ENCODE measurements around the gene MACROD1.

MACROD1 gene

DNA sequence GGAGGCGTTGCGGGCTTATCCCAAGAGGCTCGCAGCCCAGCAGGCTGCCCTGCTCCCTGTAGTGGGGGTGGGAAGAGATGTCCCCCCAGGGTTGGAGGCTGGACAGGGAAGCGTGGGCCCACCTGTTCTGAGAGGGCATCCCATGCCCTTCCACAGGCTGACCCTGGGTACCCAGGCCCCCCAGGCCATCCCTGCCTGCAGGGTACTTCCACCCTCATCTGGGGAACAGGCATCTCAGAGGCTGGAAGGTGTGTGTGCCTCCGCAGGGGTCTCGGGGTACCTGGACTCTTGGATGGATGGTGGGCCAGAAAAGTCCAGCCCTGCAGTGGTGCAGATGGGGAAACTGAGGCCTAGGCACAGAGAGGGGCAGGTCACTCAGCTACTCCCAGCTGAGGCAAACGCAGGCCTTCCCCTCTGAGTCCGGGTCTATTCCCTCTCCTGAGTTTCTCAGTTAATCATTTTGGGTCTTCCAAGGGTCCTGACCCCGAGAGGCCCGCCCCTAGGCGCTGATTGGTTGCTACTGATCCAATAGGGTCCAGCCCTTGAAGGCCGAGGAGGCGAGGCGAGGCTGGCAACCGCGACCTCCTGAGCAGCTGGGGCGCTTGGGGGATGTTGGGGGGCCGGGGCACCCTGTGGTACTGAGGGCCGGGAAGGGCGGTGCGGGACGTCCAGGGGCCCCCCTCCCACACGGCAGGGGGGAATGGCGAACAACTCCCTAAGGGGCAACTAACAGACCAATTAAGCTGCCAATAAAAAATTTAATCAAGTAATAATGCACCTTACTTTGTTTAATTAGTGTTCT, 106.4 kb downstream of the MACROD1 start:
- peaks cover 96% of the 10 kb centered on the region for H3K27me3 ChIP-seq (ENCODE audit: control insufficient read depth, insufficient read depth, low read length)

GRCh38 chr11:64058494-64058893, 107.4 kb downstream of the MACROD1 start:
- Histone ChIP-seq H3K4me1 (ENCODE audit: control insufficient read depth, low read depth, low read length) (peaks cover 4% of the 10 kb centered on the region), H3K27me3 (ENCODE audit: control insufficient read depth, insufficient read depth, low read length) (peaks cover 91% of the 10 kb centered on the region), H3K36me3 (ENCODE audit: control insufficient read depth, low read depth, low read length) (no peaks in the 10 kb centered on the region), H3K9me3 (ENCODE audit: control insufficient read depth, low read depth, low read length) (no peaks in the 10 kb centered on the region), H3K27ac (ENCODE audit: low read length) (no peak overlapping the region), H3K4me3 (ENCODE audit: low read length) (no peak overlapping the region), H3K9ac (ENCODE audit: low read length) (no peak overlapping the region)

More for the DNA sequence above, 106.4 kb downstream of the MACROD1 start:
- Histone ChIP-seq H3K9me3 (ENCODE audit: control insufficient read depth, low read depth, low read length) (no peaks in the 10 kb centered on the region), H3K4me3 (ENCODE audit: low read length) (no peak overlapping the region), H3K27ac (ENCODE audit: low read length) (no peak overlapping the region), H3K4me1 (ENCODE audit: control insufficient read depth, low read depth, low read length) (no peaks in the 10 kb centered on the region), H3K36me3 (ENCODE audit: control insufficient read depth, low read depth, low read length) (no peaks in the 10 kb centered on the region), H3K9ac (ENCODE audit: low read length) (no peak overlapping the region)

DNA sequence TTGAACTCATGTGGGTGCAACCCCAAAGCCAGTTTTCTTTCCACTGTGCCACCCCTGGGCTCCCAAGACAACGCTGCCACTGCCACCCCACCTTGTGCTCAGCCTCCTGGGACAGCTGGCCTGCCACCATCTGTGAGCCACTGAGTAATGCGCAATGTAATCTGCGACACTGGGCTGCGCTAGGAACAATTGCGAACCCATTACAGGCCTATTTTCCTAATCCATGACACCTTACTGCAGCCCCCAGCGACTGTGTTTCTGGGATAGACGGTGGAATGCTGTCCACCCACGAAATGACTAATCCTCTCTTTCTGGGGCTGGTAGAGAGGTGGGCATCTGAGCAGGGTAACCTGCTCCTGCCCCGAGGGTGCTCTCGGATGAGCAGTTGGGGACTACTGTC, 108.0 kb downstream of the MACROD1 start:
- H3K36me3 ChIP-seq (ENCODE audit: control insufficient read depth, low read depth, low read length), result no peaks in the 10 kb centered on the region
- peaks cover 85% of the 10 kb centered on the region for H3K27me3 ChIP-seq (ENCODE audit: control insufficient read depth, insufficient read depth, low read length)
- H3K4me1 ChIP-seq (ENCODE audit: control insufficient read depth, low read depth, low read length), result peaks cover 10% of the 10 kb centered on the region
- no peaks in the 10 kb centered on the region for H3K9me3 ChIP-seq (ENCODE audit: control insufficient read depth, low read depth, low read length)
- no peak overlapping the region for H3K27ac ChIP-seq (ENCODE audit: low read length)
- no peak overlapping the region for H3K9ac ChIP-seq (ENCODE audit: low read length)
- H3K4me3 ChIP-seq (ENCODE audit: low read length), result no peak overlapping the region

DNA sequence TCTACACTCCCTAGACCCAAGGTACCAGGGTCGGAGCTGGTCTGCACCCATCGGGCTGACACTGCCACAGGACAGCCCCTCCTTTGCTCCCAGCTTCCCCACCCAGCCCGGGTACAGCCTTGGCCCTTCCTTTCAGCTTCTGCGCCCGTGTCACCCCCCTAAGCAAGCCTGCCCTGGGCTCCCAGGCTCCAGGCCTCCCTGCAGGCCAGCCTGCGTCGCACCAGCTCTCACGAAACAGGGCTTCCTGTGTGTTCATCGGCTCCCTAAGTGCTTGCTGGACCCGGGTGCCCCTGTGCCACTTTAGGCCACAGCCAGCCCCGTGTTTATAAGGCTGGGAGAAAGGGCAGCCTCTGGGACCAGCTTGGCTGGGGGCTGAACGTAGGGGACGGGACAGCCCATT, 109.1 kb downstream of the MACROD1 start:
- Histone ChIP-seq H3K9me3 (ENCODE audit: control insufficient read depth, low read depth, low read length) (no peaks in the 10 kb centered on the region), H3K36me3 (ENCODE audit: control insufficient read depth, low read depth, low read length) (no peaks in the 10 kb centered on the region), H3K27me3 (ENCODE audit: control insufficient read depth, insufficient read depth, low read length) (peaks cover 76% of the 10 kb centered on the region), H3K4me3 (ENCODE audit: low read length) (no peak overlapping the region), H3K4me1 (ENCODE audit: control insufficient read depth, low read depth, low read length) (peaks cover 13% of the 10 kb centered on the region), H3K27ac (ENCODE audit: low read length) (no peak overlapping the region), H3K9ac (ENCODE audit: low read length) (no peak overlapping the region)

GRCh38 chr11:64056213-64056785, 109.6 kb downstream of the MACROD1 start:
- peaks cover 13% of the 10 kb centered on the region for H3K4me1 ChIP-seq (ENCODE audit: control insufficient read depth, low read depth, low read length)
- no peak overlapping the region for H3K9ac ChIP-seq (ENCODE audit: low read length)
- H3K27me3 ChIP-seq (ENCODE audit: control insufficient read depth, insufficient read depth, low read length), result peaks cover 76% of the 10 kb centered on the region
- H3K4me3 ChIP-seq (ENCODE audit: low read length), result no peak overlapping the region
- H3K36me3 ChIP-seq (ENCODE audit: control insufficient read depth, low read depth, low read length), result no peaks in the 10 kb centered on the region
- no peak overlapping the region for H3K27ac ChIP-seq (ENCODE audit: low read length)
- no peaks in the 10 kb centered on the region for H3K9me3 ChIP-seq (ENCODE audit: control insufficient read depth, low read depth, low read length)

DNA sequence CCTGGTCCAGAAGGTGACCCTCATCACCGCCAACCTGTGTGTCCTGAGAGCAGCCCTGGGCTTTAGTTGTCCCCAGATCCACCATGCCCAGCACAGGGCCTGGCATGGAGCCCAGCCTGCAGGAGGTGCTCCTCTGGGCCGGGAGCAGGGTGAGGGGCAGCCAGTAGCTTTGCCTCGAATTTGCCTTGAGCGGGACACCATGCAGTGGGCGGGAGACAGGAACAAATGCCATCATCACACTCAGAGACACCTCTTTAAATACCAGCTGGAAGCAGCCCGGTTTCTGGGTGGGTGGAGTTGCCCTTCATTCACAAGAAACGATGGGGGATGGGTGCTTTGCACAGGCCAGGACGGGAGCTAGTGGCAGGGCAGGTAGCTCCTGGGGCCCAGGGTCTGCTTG, 110.8 kb downstream of the MACROD1 start:
- Histone ChIP-seq H3K27ac (ENCODE audit: low read length) (no peak overlapping the region), H3K4me1 (ENCODE audit: control insufficient read depth, low read depth, low read length) (peaks cover 13% of the 10 kb centered on the region), H3K9me3 (ENCODE audit: control insufficient read depth, low read depth, low read length) (no peaks in the 10 kb centered on the region), H3K9ac (ENCODE audit: low read length) (no peak overlapping the region), H3K4me3 (ENCODE audit: low read length) (no peak overlapping the region), H3K36me3 (ENCODE audit: control insufficient read depth, low read depth, low read length) (no peaks in the 10 kb centered on the region), H3K27me3 (ENCODE audit: control insufficient read depth, insufficient read depth, low read length) (peaks cover 74% of the 10 kb centered on the region)

DNA sequence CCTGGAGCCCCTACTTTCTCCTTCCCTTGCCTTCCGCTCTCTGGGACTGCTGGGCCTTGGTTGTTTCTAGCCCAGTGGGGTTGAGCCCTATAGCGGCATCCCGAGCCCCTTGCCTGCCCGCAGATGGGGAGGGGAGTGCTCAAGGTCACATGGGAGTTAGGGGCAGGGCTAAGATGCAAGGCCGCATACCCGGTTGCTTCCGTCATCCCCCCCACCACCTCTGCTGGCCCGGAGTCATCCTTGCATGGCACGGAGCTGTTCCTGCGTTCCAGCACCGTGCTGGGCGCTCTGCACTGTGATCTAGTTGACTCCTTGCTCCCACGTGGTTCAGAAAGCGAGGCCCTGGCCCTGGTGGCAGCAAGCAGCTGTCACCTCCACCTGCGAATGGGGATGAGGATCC, 112.2 kb downstream of the MACROD1 start:
- H3K27me3 ChIP-seq (ENCODE audit: control insufficient read depth, insufficient read depth, low read length), result peaks cover 65% of the 10 kb centered on the region
- no peak overlapping the region for H3K9ac ChIP-seq (ENCODE audit: low read length)
- H3K4me3 ChIP-seq (ENCODE audit: low read length), result no peak overlapping the region
- H3K27ac ChIP-seq (ENCODE audit: low read length), result no peak overlapping the region
- H3K9me3 ChIP-seq (ENCODE audit: control insufficient read depth, low read depth, low read length), result no peaks in the 10 kb centered on the region
- H3K36me3 ChIP-seq (ENCODE audit: control insufficient read depth, low read depth, low read length), result no peaks in the 10 kb centered on the region
- H3K4me1 ChIP-seq (ENCODE audit: control insufficient read depth, low read depth, low read length), result peaks cover 13% of the 10 kb centered on the region

DNA sequence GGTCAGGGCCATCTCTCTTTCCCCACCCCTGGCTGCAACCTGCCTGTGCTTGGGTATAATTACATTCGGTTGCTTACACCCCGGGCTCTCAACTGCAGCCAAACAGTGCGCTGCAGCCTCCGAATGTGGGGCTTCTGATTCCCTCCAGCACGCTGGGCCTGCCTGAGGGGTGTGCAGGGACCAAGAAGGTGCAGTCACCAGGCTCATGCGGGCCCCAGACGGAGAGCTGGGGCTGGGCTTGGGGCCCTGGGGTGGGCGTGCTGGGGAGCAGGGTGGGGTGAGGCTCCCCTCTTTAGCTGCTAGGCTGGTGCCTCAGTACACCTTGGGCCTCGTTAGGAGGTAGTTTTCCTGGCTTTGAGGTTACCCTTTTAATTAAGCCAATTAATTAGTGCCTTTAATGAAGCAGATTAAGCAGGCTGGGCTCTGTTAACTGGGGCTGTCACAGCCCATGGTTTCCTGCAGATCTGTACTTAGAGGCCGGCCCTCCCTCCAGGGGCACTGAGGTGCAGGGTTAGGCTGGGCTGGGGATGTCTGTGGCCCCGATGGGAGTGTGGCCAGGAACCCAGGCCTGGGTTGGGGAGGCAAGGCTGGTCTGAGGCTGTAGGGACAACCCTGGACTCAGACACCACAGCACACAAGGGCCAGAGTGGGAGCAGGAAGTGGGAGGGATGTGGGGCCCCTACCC, 112.8 kb downstream of the MACROD1 start:
- no peaks in the 10 kb centered on the region for H3K9me3 ChIP-seq (ENCODE audit: control insufficient read depth, low read depth, low read length)
- H3K27me3 ChIP-seq (ENCODE audit: control insufficient read depth, insufficient read depth, low read length), result peaks cover 64% of the 10 kb centered on the region
- no peaks in the 10 kb centered on the region for H3K36me3 ChIP-seq (ENCODE audit: control insufficient read depth, low read depth, low read length)
- H3K4me3 ChIP-seq (ENCODE audit: low read length), result no peak overlapping the region
- no peak overlapping the region for H3K9ac ChIP-seq (ENCODE audit: low read length)
- H3K4me1 ChIP-seq (ENCODE audit: control insufficient read depth, low read depth, low read length), result peaks cover 13% of the 10 kb centered on the region
- H3K27ac ChIP-seq (ENCODE audit: low read length), result no peak overlapping the region

DNA sequence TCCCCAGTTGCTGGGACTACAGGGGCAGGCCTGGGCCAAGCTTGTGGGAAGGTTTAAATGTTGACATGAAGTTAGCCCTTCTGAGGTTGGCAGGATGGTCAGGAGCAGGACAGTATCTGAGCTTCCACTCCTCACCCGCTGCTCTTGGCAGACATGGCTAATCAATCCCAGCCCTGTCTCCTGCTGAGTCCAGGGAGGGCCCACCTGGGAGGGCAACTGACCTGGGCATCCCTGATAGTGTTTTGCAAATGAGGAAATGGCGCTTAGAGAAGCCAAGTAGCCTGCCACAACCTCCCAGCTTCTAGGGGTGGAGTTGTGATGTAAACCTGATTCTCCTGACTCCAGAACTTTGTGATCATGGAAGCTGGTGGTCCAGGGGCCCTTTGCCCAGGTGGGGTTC, 113.5 kb downstream of the MACROD1 start:
- peaks cover 63% of the 10 kb centered on the region for H3K27me3 ChIP-seq (ENCODE audit: control insufficient read depth, insufficient read depth, low read length)

GRCh38 chr11:64051297-64051696, 114.6 kb downstream of the MACROD1 start:
- H3K4me3 ChIP-seq (ENCODE audit: low read length), result no peak overlapping the region
- H3K4me1 ChIP-seq (ENCODE audit: control insufficient read depth, low read depth, low read length), result peaks cover 13% of the 10 kb centered on the region
- H3K36me3 ChIP-seq (ENCODE audit: control insufficient read depth, low read depth, low read length), result no peaks in the 10 kb centered on the region
- H3K9me3 ChIP-seq (ENCODE audit: control insufficient read depth, low read depth, low read length), result no peaks in the 10 kb centered on the region
- H3K27me3 ChIP-seq (ENCODE audit: control insufficient read depth, insufficient read depth, low read length), result peaks cover 64% of the 10 kb centered on the region
- H3K9ac ChIP-seq (ENCODE audit: low read length), result no peak overlapping the region
- no peak overlapping the region for H3K27ac ChIP-seq (ENCODE audit: low read length)

More for the DNA sequence above, 113.5 kb downstream of the MACROD1 start:
- no peaks in the 10 kb centered on the region for H3K36me3 ChIP-seq (ENCODE audit: control insufficient read depth, low read depth, low read length)
- no peaks in the 10 kb centered on the region for H3K9me3 ChIP-seq (ENCODE audit: control insufficient read depth, low read depth, low read length)
- no peak overlapping the region for H3K27ac ChIP-seq (ENCODE audit: low read length)
- peaks cover 13% of the 10 kb centered on the region for H3K4me1 ChIP-seq (ENCODE audit: control insufficient read depth, low read depth, low read length)
- H3K4me3 ChIP-seq (ENCODE audit: low read length), result no peak overlapping the region
- H3K9ac ChIP-seq (ENCODE audit: low read length), result no peak overlapping the region

DNA sequence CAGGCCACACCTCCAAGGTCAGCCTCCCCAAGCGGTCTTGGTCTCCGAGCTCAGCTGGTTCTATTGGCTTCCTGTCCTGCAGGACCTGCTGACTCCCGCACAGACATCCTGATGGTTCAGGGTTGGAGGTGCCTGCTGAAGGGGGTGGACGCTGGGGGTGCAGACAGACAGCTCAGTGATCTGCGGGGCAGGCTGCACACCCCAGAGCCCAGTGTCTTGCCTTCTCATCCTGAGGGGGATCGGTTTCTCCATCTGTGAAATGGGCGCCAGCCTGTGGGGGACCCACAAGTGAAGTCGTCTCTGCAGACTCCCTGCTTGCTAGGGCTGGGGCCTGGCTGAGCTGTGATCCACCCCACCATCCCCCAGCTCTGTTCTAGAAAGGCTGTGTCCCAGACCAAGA, 116.4 kb downstream of the MACROD1 start:
- Histone ChIP-seq H3K27ac (ENCODE audit: low read length) (no peak overlapping the region), H3K4me3 (ENCODE audit: low read length) (no peak overlapping the region), H3K9me3 (ENCODE audit: control insufficient read depth, low read depth, low read length) (no peaks in the 10 kb centered on the region), H3K27me3 (ENCODE audit: control insufficient read depth, insufficient read depth, low read length) (peaks cover 65% of the 10 kb centered on the region), H3K4me1 (ENCODE audit: control insufficient read depth, low read depth, low read length) (peaks cover 13% of the 10 kb centered on the region), H3K9ac (ENCODE audit: low read length) (no peak overlapping the region), H3K36me3 (ENCODE audit: control insufficient read depth, low read depth, low read length) (no peaks in the 10 kb centered on the region)

Measured in iPS-18a (cell line).